B cell (primary cell): ENCODE measurements around the gene IL4. TPM values are rescaled to one million over a fixed set of nuclear protein-coding genes. Genes with fewer than 3 reads are reported as not detected.

ENCODE experiments used
- ATAC-seq: fragments of 200-7000 bp; cut with Tn5 transposase; one replicate; pipeline ENCODE4 v1.10.0; 2021; ENCODE audit warnings: low read depth, mild to moderate bottlenecking, moderate number of reproducible peaks, moderate library complexity
- CTCF ChIA-PET: fragments of 350-600 bp; sonication (Branson Sonifier 250); formaldehyde crosslinking; loops from one replicate; lab custom pipeline; 2021; ENCODE audit warnings: antibody characterized with exemption, inconsistent platforms; lab: Charles Lee
- POLR2A ChIA-PET: fragments of 350-600 bp; sonication (Branson Sonifier 250); formaldehyde crosslinking; loops from one replicate; lab custom pipeline; 2021; ENCODE audit warnings: antibody characterized with exemption; lab: Charles Lee
- DNase-seq: peaks from one replicate; pipeline ENCODE4 v3.0.0; 2013
- H2AFZ ChIP-seq: 2 replicates; pipeline ENCODE4 v1.6.1; 2012; ENCODE audit warnings: mild to moderate bottlenecking, low read depth, low read length; ENCODE audit not compliant: insufficient read depth, poor library complexity, severe bottlenecking
- H3K27ac ChIP-seq, 2 donors: 1 replicate in 1 of 2; 2 replicates in 1 of 2; pipeline ENCODE4 v1.5.1; 2012 to 2013; ENCODE audit warnings: low read length in 2 of 2, mild to moderate bottlenecking in 2 of 2, moderate library complexity in 1 of 2
- H3K27me3 ChIP-seq, 4 experiments: fragments of 200-600 bp in 1 of 4; sonication (generic) in 1 of 4; replicated peaks in 1 of 4; 1 replicate in 2 of 4; 2 replicates in 2 of 4; pipeline versions ENCODE4 v1.6.1 to v1.7.0; 2013 to 2016; ENCODE audit warnings: low read length in 3 of 4, mild to moderate bottlenecking in 2 of 4, mixed read lengths in 1 of 4, moderate library complexity in 1 of 4; ENCODE audit not compliant: insufficient read depth in 4 of 4, control insufficient read depth in 3 of 4; ENCODE audit errors: control extremely low read depth in 1 of 4
- H3K36me3 ChIP-seq, 2 experiments: replicated peaks in 1 of 2; 1 replicate in 1 of 2; 2 replicates in 1 of 2; pipeline versions ENCODE4 v1.6.1 to v1.7.1; 2013; ENCODE audit warnings: low read length in 1 of 2; ENCODE audit not compliant: insufficient read depth in 2 of 2, control insufficient read depth in 1 of 2; ENCODE audit errors: control extremely low read depth in 1 of 2, extremely low read depth in 1 of 2
- H3K4me1 ChIP-seq, 2 donors: fragments of 200-600 bp in 1 of 2; sonication (generic) in 1 of 2; 1 replicate in 1 of 2; 2 replicates in 1 of 2; pipeline versions ENCODE4 v1.5.1 to v1.6.1; 2013 to 2017; ENCODE audit warnings: low read length in 2 of 2; ENCODE audit not compliant: control insufficient read depth in 2 of 2, insufficient read depth in 2 of 2
- H3K4me2 ChIP-seq: replicated peaks from 2 replicates; pipeline ENCODE3; 2012; ENCODE audit warnings: mild to moderate bottlenecking, low read depth, low read length; ENCODE audit not compliant: poor library complexity, severe bottlenecking
- H3K4me3 ChIP-seq, 5 experiments: fragments of 200-600 bp in 1 of 5; sonication (generic) in 1 of 5; 1 replicate in 3 of 5; 2 replicates in 2 of 5; pipeline versions ENCODE4 v1.5.1 to v1.7.0; 2011 to 2016; ENCODE audit warnings: low read length in 4 of 5, mild to moderate bottlenecking in 4 of 5, low read depth in 2 of 5, control low read depth in 1 of 5, moderate library complexity in 1 of 5; ENCODE audit not compliant: insufficient read depth in 1 of 5; ENCODE audit errors: control extremely low read depth in 1 of 5, extremely low read depth in 1 of 5
- H3K79me2 ChIP-seq: fragments of 200-600 bp; sonication (generic); one replicate; pipeline ENCODE4 v1.6.0; 2016; ENCODE audit warnings: low read length; ENCODE audit not compliant: control insufficient read depth, insufficient read depth
- H3K9ac ChIP-seq: fragments of 200-600 bp; sonication (generic); 2 replicates; pipeline ENCODE4 v1.6.1; 2017; ENCODE audit warnings: mild to moderate bottlenecking, low read length, moderate library complexity
- H3K9me3 ChIP-seq, 3 donors: one replicate each; pipeline versions ENCODE4 v1.6.1 to v1.7.1; 2013; ENCODE audit warnings: low read length in 2 of 3; ENCODE audit not compliant: control insufficient read depth in 2 of 3, insufficient read depth in 1 of 3; ENCODE audit errors: control extremely low read depth in 1 of 3
- H4K20me1 ChIP-seq: 2 replicates; pipeline ENCODE4 v1.6.0; 2012; ENCODE audit warnings: mild to moderate bottlenecking, low read length; ENCODE audit not compliant: insufficient read depth, control insufficient read depth, poor library complexity, severe bottlenecking
- H3K27ac Mint-ChIP-seq: one replicate; pipeline ENCODE4 v1.8.0; 2021; ENCODE audit warnings: mixed read lengths
- H3K27me3 Mint-ChIP-seq: one replicate; pipeline ENCODE4 v1.8.0; 2021; ENCODE audit warnings: mixed read lengths
- H3K4me1 Mint-ChIP-seq: one replicate; pipeline ENCODE4 v1.8.0; 2021; ENCODE audit warnings: mixed read lengths
- H3K4me3 Mint-ChIP-seq: one replicate; pipeline ENCODE4 v1.8.0; 2021; ENCODE audit warnings: mixed read lengths
- H3K9me3 Mint-ChIP-seq: one replicate; pipeline ENCODE4 v1.8.0; 2022; ENCODE audit warnings: mixed read lengths; ENCODE audit not compliant: insufficient read depth
- EZH2 ChIP-seq: IDR thresholded peaks from 2 replicates; pipeline ENCODE4 v1.6.1; 2012; ENCODE audit warnings: borderline replicate concordance, low read depth, mild to moderate bottlenecking, moderate library complexity, low read length; ENCODE audit not compliant: insufficient read depth, poor library complexity, severe bottlenecking
- whole genome bisulfite sequencing: methylation state at CpG from one replicate; pipeline ENCODE4 v1.1.5; 2013; ENCODE audit warnings: missing lambda C conversion rate; ENCODE audit not compliant: insufficient coverage; 5-methylcytosine and 5-hydroxymethylcytosine counted together
- intact Hi-C: fragments of 100-400 bp; cut with micrococcal nuclease; formaldehyde crosslinking; loops from one replicate; pipeline ENCODE4 v1.10.0; 2022
- polyA plus RNA-seq: library from polyadenylated mRNA; depleted of rRNA; stranded (reverse); fragments of >200 nt; gene quantifications from 2 replicates; pipeline ENCODE4 v1.2.3, GENCODE V29; 2012
- total RNA-seq, 2 donors: library from RNA; stranded (reverse); fragments of 120-200 nt in 1 of 2; gene quantifications; 1 replicate in 1 of 2; 2 replicates in 1 of 2; pipeline versions ENCODE4 v1.2.3 to v1.2.4, GENCODE V29; 2013 to 2022
- TF ChIP-seq, protein P1 (sequence below): fragments of 200-600 bp; IDR thresholded peaks from one replicate; pipeline ENCODE4 v1.8.0; 2022; ENCODE audit warnings: antibody characterized with exemption, mild to moderate bottlenecking

The IL4 gene
- total and polyA plus RNA-seq, 2 donors (not counting 1 experiment from before 2014, with no cell fraction given) = not detected

DNA sequence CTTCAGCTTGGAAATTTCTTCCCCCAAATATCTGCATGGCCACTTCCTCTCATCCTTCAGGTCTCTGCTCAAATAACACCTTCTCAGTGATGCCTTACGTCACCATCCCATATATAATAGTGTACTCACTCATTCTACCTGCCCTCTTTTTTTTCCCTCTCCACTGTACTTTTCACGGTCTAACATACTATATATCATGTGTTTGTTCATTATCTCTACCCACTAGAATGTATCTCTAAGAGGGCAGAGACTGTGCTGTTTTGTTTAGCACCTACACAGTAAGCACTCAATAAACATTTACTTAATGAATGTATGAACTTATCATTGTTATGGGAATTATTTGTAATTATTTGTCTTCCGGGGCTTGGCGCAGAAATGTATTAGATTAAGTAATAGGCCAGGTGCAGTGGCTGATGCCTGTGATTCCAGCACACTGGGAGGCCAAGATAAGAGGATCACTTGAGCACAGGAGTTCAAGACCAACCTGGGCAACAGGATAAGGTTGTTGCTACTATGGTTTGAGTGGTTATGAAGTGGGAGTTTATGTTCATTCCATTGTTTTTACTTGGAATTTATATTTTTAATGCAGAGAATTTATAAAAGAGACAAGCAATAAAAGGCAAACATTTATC, 21.8 kb upstream of the IL4 start:
- intact Hi-C loops = no loop called here
- Histone ChIP-seq H3K79me2 (no peaks in the 10 kb centered on the region), H2AFZ (no peak overlapping the region), H3K4me2 (no peak overlapping the region), H3K27ac (no peak overlapping the region), H3K4me3 (no peak overlapping the region), H3K27me3 (peaks cover 0 to 21% (median 12%) of the 10 kb centered on the region in 4 experiments), H3K36me3 (no peaks in the 10 kb centered on the region), H3K9ac (no peak overlapping the region), H3K4me1 (peaks cover 11 to 15% of the 10 kb centered on the region in 2 donors), H3K9me3 (peaks cover 0 to 17% (median 16%) of the 10 kb centered on the region in 3 donors), H4K20me1 (no peaks in the 10 kb centered on the region)
- peaks cover 9% of the 10 kb centered on the region for H3K9me3 Mint-ChIP-seq
- H3K27me3 Mint-ChIP-seq = peaks cover 28% of the 10 kb centered on the region
- ChIA-PET CTCF (no interaction called here), POLR2A (no interaction called here)
- ATAC-seq (no peak), DNase-seq (no peak)
- no peak overlapping the region for H3K4me3 Mint-ChIP-seq
- TF ChIP-seq, protein P1, sequence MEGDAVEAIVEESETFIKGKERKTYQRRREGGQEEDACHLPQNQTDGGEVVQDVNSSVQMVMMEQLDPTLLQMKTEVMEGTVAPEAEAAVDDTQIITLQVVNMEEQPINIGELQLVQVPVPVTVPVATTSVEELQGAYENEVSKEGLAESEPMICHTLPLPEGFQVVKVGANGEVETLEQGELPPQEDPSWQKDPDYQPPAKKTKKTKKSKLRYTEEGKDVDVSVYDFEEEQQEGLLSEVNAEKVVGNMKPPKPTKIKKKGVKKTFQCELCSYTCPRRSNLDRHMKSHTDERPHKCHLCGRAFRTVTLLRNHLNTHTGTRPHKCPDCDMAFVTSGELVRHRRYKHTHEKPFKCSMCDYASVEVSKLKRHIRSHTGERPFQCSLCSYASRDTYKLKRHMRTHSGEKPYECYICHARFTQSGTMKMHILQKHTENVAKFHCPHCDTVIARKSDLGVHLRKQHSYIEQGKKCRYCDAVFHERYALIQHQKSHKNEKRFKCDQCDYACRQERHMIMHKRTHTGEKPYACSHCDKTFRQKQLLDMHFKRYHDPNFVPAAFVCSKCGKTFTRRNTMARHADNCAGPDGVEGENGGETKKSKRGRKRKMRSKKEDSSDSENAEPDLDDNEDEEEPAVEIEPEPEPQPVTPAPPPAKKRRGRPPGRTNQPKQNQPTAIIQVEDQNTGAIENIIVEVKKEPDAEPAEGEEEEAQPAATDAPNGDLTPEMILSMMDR = no peak
- TF ChIP-seq EZH2 = no peak
- WGBS = 89% methylated on average over 2 of the region's 4 CpGs
- peaks cover 8% of the 10 kb centered on the region for H3K4me1 Mint-ChIP-seq
- H3K27ac Mint-ChIP-seq = no peak overlapping the region

DNA sequence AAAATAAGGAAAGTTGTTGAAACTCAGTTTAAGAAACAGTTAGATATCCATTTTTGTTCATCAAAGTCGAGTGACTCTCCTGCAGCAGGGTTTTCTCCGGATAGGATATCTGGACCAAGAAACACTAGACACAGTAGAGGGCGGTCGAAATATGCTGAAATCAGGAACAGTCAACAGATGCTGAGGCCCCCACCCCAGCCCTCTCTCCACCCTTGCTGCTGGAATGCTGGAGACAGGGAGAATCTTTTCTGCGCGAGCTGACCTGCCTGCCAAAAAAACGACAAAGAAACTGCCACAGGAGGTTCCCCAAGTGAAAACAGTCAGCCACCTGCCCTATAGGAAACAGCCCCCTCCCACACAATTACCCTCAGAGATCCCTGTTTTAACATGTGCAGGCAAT, 20.1 kb upstream of the IL4 start:
- H4K20me1 ChIP-seq = no peaks in the 10 kb centered on the region
- intact Hi-C loops = no loop called here
- no peak overlapping the region for H2AFZ ChIP-seq
- no peaks in the 10 kb centered on the region for H3K79me2 ChIP-seq
- H3K4me3 Mint-ChIP-seq = no peak overlapping the region
- peaks cover 8% of the 10 kb centered on the region for H3K4me1 Mint-ChIP-seq
- no peak overlapping the region for H3K4me2 ChIP-seq
- ChIA-PET POLR2A (no interaction called here), CTCF (no interaction called here)
- no peak overlapping the region for H3K4me3 ChIP-seq
- no peak overlapping the region for H3K27ac Mint-ChIP-seq
- no peak for DNase-seq
- H3K9ac ChIP-seq = no peak overlapping the region
- H3K27me3 Mint-ChIP-seq = peaks cover 39% of the 10 kb centered on the region
- H3K27ac ChIP-seq = no peak overlapping the region
- H3K9me3 Mint-ChIP-seq = peaks cover 5% of the 10 kb centered on the region
- no peak for ATAC-seq
- TF ChIP-seq, protein P1 = no peak
- no peak for TF ChIP-seq EZH2
- 68% methylated on average over 5 of the region's 7 CpGs for WGBS
- no peaks in the 10 kb centered on the region for H3K36me3 ChIP-seq
- H3K9me3 ChIP-seq = peaks cover 0 to 16% (median 6%) of the 10 kb centered on the region in 3 donors
- H3K4me1 ChIP-seq = peaks cover 11 to 15% of the 10 kb centered on the region in 2 donors
- peaks cover 0 to 33% (median 14%) of the 10 kb centered on the region in 4 experiments for H3K27me3 ChIP-seq
